RWPE1 (cell line): ENCODE results near the gene HDAC9.

Source experiments
- CTCF ChIA-PET: fragments of 350-600 bp; sonication (Branson Sonifier 250); formaldehyde crosslinking; extraction: SDS; loops from one replicate; lab custom pipeline; 2021; lab: Yijun Ruan, JAX
- POLR2A ChIA-PET: fragments of 400-600 bp; formaldehyde crosslinking; extraction: SDS; loops from one replicate; lab custom pipeline; 2020; ENCODE audit warnings: antibody characterized with exemption; ENCODE audit not compliant: low non-redundant PET; lab: Yijun Ruan, JAX
- DNase-seq: peaks from one replicate; pipeline ENCODE4 v3.0.0; 2012; ENCODE audit warnings: low spot score
- H3K27ac ChIP-seq: fragments of 450-650 bp; 2 replicates; pipeline ENCODE4 v1.5.1; 2017
- CTCF ChIP-seq: fragments of 450-650 bp; conservative IDR thresholded peaks from 2 replicates; pipeline ENCODE4 v1.5.1; 2017; ENCODE audit warnings: low read depth, mild to moderate bottlenecking

HDAC9 gene

GRCh38 chr7:18900803-18901202 is 405.3 kb downstream of the HDAC9 start:
- H3K27ac ChIP-seq, result no peak overlapping the region
- DNase-seq, result no peak
- TF ChIP-seq CTCF, result no peak
- POLR2A ChIA-PET, result no interaction called here
- CTCF ChIA-PET, result no interaction called here

- TF ChIP-seq CTCF, result no peak
- ChIA-PET POLR2A (no interaction called here), CTCF (interaction anchor here (0.6 kb wide), 1 partner anchor 83 kb away, joined by 4 read pairs; no protein-coding TSS in a partner anchor)
- DNase-seq, result no peak
- no peak overlapping the region for H3K27ac ChIP-seq
Measured at GRCh38 chr7:18901351-18901750, 405.8 kb downstream of the HDAC9 start.

GRCh38 chr7:18901982-18902421 is 406.5 kb downstream of the HDAC9 start:
- no peak overlapping the region for H3K27ac ChIP-seq
- POLR2A ChIA-PET, result no interaction called here
- no peak for TF ChIP-seq CTCF
- DNase-seq, result no peak
- CTCF ChIA-PET, result interaction anchor here (0.6 kb wide), 1 partner anchor 84 kb away, joined by 4 read pairs; no protein-coding TSS in a partner anchor

- DNase-seq, result peak; percentile 17
- no peak overlapping the region for H3K27ac ChIP-seq
- no peak for TF ChIP-seq CTCF
- CTCF ChIA-PET, result no interaction called here
- POLR2A ChIA-PET, result no interaction called here
Measured at GRCh38 chr7:18902892-18903291, 407.3 kb downstream of the HDAC9 start.

- DNase-seq, result no peak
- ChIA-PET CTCF (no interaction called here), POLR2A (no interaction called here)
- no peak for TF ChIP-seq CTCF
- H3K27ac ChIP-seq, result no peak overlapping the region
Measured at GRCh38 chr7:18903695-18904094, 408.1 kb downstream of the HDAC9 start.

GRCh38 chr7:18905316-18905943 is 409.9 kb downstream of the HDAC9 start:
- no peak for DNase-seq
- ChIA-PET CTCF (interaction anchor here (0.6 kb wide), 1 partner anchor 194 kb away, joined by 6 read pairs; no protein-coding TSS in a partner anchor), POLR2A (no interaction called here)
- no peak overlapping the region for H3K27ac ChIP-seq
- no peak for TF ChIP-seq CTCF
